ENCODE data around the gene HPD. TPM values are rescaled to one million over a fixed set of nuclear protein-coding genes. Genes with fewer than 3 reads are reported as not detected.

Gene HPD
- polyA plus RNA-seq, 1 of the 3 experiments (the other 2 are of a cell fraction) = 1.9 TPM

DNA sequence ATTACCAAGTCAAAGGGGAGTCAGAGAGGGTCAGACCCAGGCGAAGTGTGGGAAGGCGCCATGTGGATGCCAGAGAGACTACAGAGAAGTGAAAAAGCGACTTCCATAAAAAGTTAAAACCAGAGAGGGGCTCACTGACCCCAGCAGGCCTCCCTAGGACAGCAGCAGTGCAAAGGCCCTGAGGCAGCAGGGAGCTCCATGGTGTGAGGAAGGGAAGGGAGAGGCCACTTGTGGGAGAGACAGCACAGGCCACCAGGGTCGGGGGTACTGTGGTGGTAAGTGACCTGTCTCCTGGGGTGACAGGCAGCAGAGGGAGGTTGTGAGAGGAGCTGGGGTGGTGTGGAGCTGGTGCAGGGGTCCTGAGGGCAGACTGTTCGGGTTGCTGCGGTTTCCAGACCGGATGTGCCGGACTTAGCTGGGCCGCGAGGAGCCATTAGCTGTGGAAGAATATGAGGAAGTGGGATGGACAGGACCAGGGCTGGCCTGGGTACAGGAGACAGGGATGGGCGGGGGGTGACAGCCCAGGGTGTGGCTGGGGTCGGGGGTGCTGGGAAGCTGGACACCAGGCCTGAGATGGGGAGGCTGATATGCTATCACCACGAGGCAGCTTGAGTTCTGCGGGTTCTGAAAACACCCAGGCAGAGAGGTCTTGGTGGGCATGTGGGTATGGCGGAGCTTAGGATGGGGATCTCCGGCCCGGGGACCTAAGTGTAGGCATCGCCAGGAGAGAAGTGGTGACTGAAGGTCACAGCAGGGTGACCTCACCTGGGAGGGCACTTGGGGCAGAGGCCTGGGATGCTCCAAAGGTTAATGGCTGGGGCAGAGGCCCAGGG, 32.1 kb downstream of the HPD start:
- H3K4me1 ChIP-seq (ENCODE audit: control insufficient read depth in 1 of 2, insufficient read depth in 2 of 2, low read depth in 1 of 2, low read length in 1 of 2) = peaks cover 0 to 4% of the 10 kb centered on the region in 2 experiments; a peak in 1 of 4 replicates
- no peak overlapping the region for H3K4me2 ChIP-seq
- CTCF ChIA-PET = interaction anchor here (0.9 to 11.0 kb wide), 9 partner anchors 10 to 62 kb away, joined by 3 to 92 read pairs (median 4); partner anchors contain the start of genes PSMD9 and RHOF
- H3K79me2 ChIP-seq (ENCODE audit: insufficient read depth) = no peaks in the 10 kb centered on the region
- H3K9ac ChIP-seq = no peak overlapping the region
- no peak overlapping the region for H3K27ac ChIP-seq (ENCODE audit: low read depth in 2 of 2, low read length in 1 of 2)
- DNase-seq = no peak
- POLR2A ChIA-PET = interaction anchor here (0.6 to 2.8 kb wide), 2 partner anchors 8 to 12 kb away, joined by 3 to 15 read pairs; no protein-coding TSS in a partner anchor
- H3K36me3 ChIP-seq (replicated peaks in 1 of 2; ENCODE audit: control insufficient read depth in 1 of 2, insufficient read depth in 2 of 2, low read length in 1 of 2) = peaks cover 30 to 49% of the 10 kb centered on the region in 2 experiments
- H2AFZ ChIP-seq (ENCODE audit: low read depth) = no peak overlapping the region
- TF ChIP-seq RXRA (IDR thresholded peaks at IDR 0.05; ENCODE audit: borderline replicate concordance, low read depth) (no peak), NRF1 (IDR thresholded peaks at IDR 0.05; ENCODE audit: low read depth, low read length) (no peak), JUND (IDR thresholded peaks at IDR 0.05) (no peak), CHD2 (IDR thresholded peaks at IDR 0.05; ENCODE audit: low read length, partially characterized antibody) (no peak), SMC3 (IDR thresholded peaks at IDR 0.05; ENCODE audit: low read depth, low read length) (no peak), TEAD4 (IDR thresholded peaks at IDR 0.05; ENCODE audit: borderline replicate concordance, insufficient read depth) (no peak), EZH2phosphoT487 (IDR thresholded peaks at IDR 0.05; ENCODE audit: borderline replicate concordance, low read depth) (no peak), YY1 (IDR thresholded peaks at IDR 0.05; ENCODE audit: low read depth) (no peak), SIN3A (IDR thresholded peaks at IDR 0.05; ENCODE audit: borderline replicate concordance, low read depth, low read length) (no peak), MXI1 (IDR thresholded peaks at IDR 0.05; ENCODE audit: low read depth, low read length) (no peak), MEF2A (IDR thresholded peaks at IDR 0.05; ENCODE audit: borderline replicate concordance, low read depth) (no peak), FOSL2 (IDR thresholded peaks at IDR 0.05; ENCODE audit: borderline replicate concordance, low read depth) (no peak), ELF1 (IDR thresholded peaks at IDR 0.05) (no peak), POLR2AphosphoS5 (IDR thresholded peaks at IDR 0.05; ENCODE audit: low read depth, low read length) (no peak), GATA2 (CRISPR knock-in tag; IDR thresholded peaks at IDR 0.05) (no peak)
- TF ChIP-seq, protein P1, sequence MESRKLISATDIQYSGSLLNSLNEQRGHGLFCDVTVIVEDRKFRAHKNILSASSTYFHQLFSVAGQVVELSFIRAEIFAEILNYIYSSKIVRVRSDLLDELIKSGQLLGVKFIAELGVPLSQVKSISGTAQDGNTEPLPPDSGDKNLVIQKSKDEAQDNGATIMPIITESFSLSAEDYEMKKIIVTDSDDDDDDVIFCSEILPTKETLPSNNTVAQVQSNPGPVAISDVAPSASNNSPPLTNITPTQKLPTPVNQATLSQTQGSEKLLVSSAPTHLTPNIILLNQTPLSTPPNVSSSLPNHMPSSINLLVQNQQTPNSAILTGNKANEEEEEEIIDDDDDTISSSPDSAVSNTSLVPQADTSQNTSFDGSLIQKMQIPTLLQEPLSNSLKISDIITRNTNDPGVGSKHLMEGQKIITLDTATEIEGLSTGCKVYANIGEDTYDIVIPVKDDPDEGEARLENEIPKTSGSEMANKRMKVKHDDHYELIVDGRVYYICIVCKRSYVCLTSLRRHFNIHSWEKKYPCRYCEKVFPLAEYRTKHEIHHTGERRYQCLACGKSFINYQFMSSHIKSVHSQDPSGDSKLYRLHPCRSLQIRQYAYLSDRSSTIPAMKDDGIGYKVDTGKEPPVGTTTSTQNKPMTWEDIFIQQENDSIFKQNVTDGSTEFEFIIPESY (IDR thresholded peaks at IDR 0.05; ENCODE audit: borderline replicate concordance, low read depth) = no peak
- TF ChIP-seq, protein P2, sequence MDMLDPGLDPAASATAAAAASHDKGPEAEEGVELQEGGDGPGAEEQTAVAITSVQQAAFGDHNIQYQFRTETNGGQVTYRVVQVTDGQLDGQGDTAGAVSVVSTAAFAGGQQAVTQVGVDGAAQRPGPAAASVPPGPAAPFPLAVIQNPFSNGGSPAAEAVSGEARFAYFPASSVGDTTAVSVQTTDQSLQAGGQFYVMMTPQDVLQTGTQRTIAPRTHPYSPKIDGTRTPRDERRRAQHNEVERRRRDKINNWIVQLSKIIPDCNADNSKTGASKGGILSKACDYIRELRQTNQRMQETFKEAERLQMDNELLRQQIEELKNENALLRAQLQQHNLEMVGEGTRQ (IDR thresholded peaks at IDR 0.05; ENCODE audit: borderline replicate concordance, low read depth, low read length) = no peak
- TF ChIP-seq, protein P3, sequence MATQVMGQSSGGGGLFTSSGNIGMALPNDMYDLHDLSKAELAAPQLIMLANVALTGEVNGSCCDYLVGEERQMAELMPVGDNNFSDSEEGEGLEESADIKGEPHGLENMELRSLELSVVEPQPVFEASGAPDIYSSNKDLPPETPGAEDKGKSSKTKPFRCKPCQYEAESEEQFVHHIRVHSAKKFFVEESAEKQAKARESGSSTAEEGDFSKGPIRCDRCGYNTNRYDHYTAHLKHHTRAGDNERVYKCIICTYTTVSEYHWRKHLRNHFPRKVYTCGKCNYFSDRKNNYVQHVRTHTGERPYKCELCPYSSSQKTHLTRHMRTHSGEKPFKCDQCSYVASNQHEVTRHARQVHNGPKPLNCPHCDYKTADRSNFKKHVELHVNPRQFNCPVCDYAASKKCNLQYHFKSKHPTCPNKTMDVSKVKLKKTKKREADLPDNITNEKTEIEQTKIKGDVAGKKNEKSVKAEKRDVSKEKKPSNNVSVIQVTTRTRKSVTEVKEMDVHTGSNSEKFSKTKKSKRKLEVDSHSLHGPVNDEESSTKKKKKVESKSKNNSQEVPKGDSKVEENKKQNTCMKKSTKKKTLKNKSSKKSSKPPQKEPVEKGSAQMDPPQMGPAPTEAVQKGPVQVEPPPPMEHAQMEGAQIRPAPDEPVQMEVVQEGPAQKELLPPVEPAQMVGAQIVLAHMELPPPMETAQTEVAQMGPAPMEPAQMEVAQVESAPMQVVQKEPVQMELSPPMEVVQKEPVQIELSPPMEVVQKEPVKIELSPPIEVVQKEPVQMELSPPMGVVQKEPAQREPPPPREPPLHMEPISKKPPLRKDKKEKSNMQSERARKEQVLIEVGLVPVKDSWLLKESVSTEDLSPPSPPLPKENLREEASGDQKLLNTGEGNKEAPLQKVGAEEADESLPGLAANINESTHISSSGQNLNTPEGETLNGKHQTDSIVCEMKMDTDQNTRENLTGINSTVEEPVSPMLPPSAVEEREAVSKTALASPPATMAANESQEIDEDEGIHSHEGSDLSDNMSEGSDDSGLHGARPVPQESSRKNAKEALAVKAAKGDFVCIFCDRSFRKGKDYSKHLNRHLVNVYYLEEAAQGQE (IDR thresholded peaks at IDR 0.05; ENCODE audit: low read depth, low read length) = no peak
- TF ChIP-seq, protein P4, sequence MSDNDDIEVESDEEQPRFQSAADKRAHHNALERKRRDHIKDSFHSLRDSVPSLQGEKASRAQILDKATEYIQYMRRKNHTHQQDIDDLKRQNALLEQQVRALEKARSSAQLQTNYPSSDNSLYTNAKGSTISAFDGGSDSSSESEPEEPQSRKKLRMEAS (IDR thresholded peaks at IDR 0.05; ENCODE audit: low read depth) = no peak
- WGBS (ENCODE audit: low lambda C conversion rate) = 87% methylated on average over 18 of the region's 18 CpGs
- H3K27me3 ChIP-seq (ENCODE audit: insufficient read depth) = no peaks in the 10 kb centered on the region
- no peaks in the 10 kb centered on the region for H3K9me2 ChIP-seq
- peaks cover 4% of the 10 kb centered on the region for H3F3A ChIP-seq (replicated peaks; ENCODE audit: insufficient read depth)
- H3K9me3 ChIP-seq = no peaks in the 10 kb centered on the region
- H3K4me3 ChIP-seq (ENCODE audit: low read depth in 2 of 2, low read length in 1 of 2) = no peak overlapping the region
- H4K20me1 ChIP-seq (ENCODE audit: insufficient read depth) = no peaks in the 10 kb centered on the region
